A673 (cell line): ENCODE measurements around the gene SH3BP2. TPM values are rescaled to one million over a fixed set of nuclear protein-coding genes. Genes with fewer than 3 reads are reported as not detected.

Experiments used
- BruUV-seq: library from RNA; stranded (reverse); fragments of 400-500 nt; replicated peaks from 2 replicates; lab custom pipeline; 2021; lab: Mats Ljungman, UMichigan
- CTCF ChIA-PET: fragments of 300-600 bp; sonication (Branson Sonifier 250); formaldehyde crosslinking; loops from one replicate; lab custom pipeline; 2022; ENCODE audit warnings: antibody characterized with exemption; lab: Charles Lee
- POLR2A ChIA-PET: fragments of 300-600 bp; sonication (Branson Sonifier 250); formaldehyde crosslinking; loops from one replicate; lab custom pipeline; 2022; ENCODE audit warnings: antibody characterized with exemption; ENCODE audit not compliant: low non-redundant PET; lab: Charles Lee
- DNase-seq: peaks from one replicate; pipeline ENCODE4 v3.0.0-alpha.2; 2015; ENCODE audit warnings: low spot score
- H3K27ac ChIP-seq: fragments of 200-600 bp; sonication (generic); 2 replicates; pipeline ENCODE4 v1.5.1; 2016; ENCODE audit warnings: mixed run types, low read depth, mild to moderate bottlenecking, mixed read lengths, antibody characterized with exemption, low read length; ENCODE audit not compliant: poor library complexity, severe bottlenecking
- H3K27me3 ChIP-seq: fragments of 200-600 bp; sonication (generic); replicated peaks from 2 replicates; pipeline ENCODE4 v1.6.1; 2017; ENCODE audit warnings: mixed run types, low read depth, mild to moderate bottlenecking, mixed read lengths, antibody characterized with exemption, low read length; ENCODE audit not compliant: insufficient read depth, poor library complexity
- H3K36me3 ChIP-seq: fragments of 200-600 bp; sonication (generic); 2 replicates; pipeline ENCODE4 v1.6.1; 2016; ENCODE audit warnings: mixed run types, mild to moderate bottlenecking, mixed read lengths, antibody characterized with exemption, low read length; ENCODE audit not compliant: insufficient read depth, poor library complexity, severe bottlenecking
- H3K4me1 ChIP-seq: fragments of 200-600 bp; sonication (generic); 2 replicates; pipeline ENCODE4 v1.6.1; 2017; ENCODE audit warnings: mixed run types, mild to moderate bottlenecking, mixed read lengths, antibody characterized with exemption, low read length; ENCODE audit not compliant: insufficient read depth, poor library complexity, severe bottlenecking
- H3K4me3 ChIP-seq: fragments of 200-600 bp; sonication (generic); 2 replicates; pipeline ENCODE4 v1.5.1; 2016; ENCODE audit warnings: low read depth, mixed run types, mild to moderate bottlenecking, mixed read lengths, low read length; ENCODE audit not compliant: poor library complexity, severe bottlenecking
- H3K9me3 ChIP-seq: fragments of 200-600 bp; sonication (generic); 2 replicates; pipeline ENCODE4 v1.6.1; 2016; ENCODE audit warnings: mixed run types, low read depth, mild to moderate bottlenecking, mixed read lengths, antibody characterized with exemption, low read length; ENCODE audit not compliant: poor library complexity, severe bottlenecking
- CTCF ChIP-seq: fragments of 300-800, 200-600 bp; sonication (generic); conservative IDR thresholded peaks from 2 replicates; pipeline ENCODE4 v1.5.1; 2017; ENCODE audit warnings: low read depth, mild to moderate bottlenecking, antibody characterized with exemption, low read length, moderate library complexity, mixed read lengths
- EZH2 ChIP-seq: fragments of 200-600 bp; sonication (generic); IDR thresholded peaks from 2 replicates; pipeline ENCODE4 v1.6.1; 2017; ENCODE audit warnings: borderline replicate concordance, low read depth, mild to moderate bottlenecking, mixed read lengths, antibody characterized with exemption, low read length; ENCODE audit not compliant: poor library complexity, severe bottlenecking
- intact Hi-C: fragments of 100-400 bp; cut with micrococcal nuclease; formaldehyde crosslinking; loops from one replicate; pipeline ENCODE4 v1.10.0; 2022; ENCODE audit not compliant: unreplicated experiment
- total RNA-seq: library from RNA; stranded (reverse); gene quantifications from 2 replicates; pipeline ENCODE4 v1.2.3, GENCODE V29; 2021

Gene SH3BP2
- total RNA-seq, 1 experiment from 2014 or later, result 34.4 TPM

GRCh38 chr4:2878346-2878745 is 85.5 kb downstream of the SH3BP2 start:
- ChIA-PET POLR2A (no interaction called here), CTCF (no interaction called here)
- Histone ChIP-seq H3K4me3 (no peak overlapping the region), H3K27me3 (no peaks in the 10 kb centered on the region), H3K36me3 (peaks cover 31% of the 10 kb centered on the region), H3K9me3 (no peaks in the 10 kb centered on the region), H3K4me1 (peaks cover 7% of the 10 kb centered on the region), H3K27ac (no peak overlapping the region)
- BruUV-seq, result no TSS peak
- intact Hi-C loops, result no loop called here
- DNase-seq, result no peak
- TF ChIP-seq CTCF (no peak), EZH2 (no peak)

GRCh38 chr4:2879026-2879425 is 86.1 kb downstream of the SH3BP2 start:
- H3K36me3 ChIP-seq, result peaks cover 35% of the 10 kb centered on the region
- ChIA-PET CTCF (no interaction called here), POLR2A (no interaction called here)
- TF ChIP-seq EZH2 (no peak), CTCF (no peak)
- H3K27ac ChIP-seq, result no peak overlapping the region
- no peak for DNase-seq
- H3K9me3 ChIP-seq, result no peaks in the 10 kb centered on the region
- H3K4me3 ChIP-seq, result no peak overlapping the region
- peaks cover 7% of the 10 kb centered on the region for H3K4me1 ChIP-seq
- BruUV-seq, result TSS peak; percentile 13
- no peaks in the 10 kb centered on the region for H3K27me3 ChIP-seq
- intact Hi-C loops, result no loop called here

- no peak overlapping the region for H3K27ac ChIP-seq
- POLR2A ChIA-PET, result no interaction called here
Measured at GRCh38 chr4:2881431-2881830, 88.5 kb downstream of the SH3BP2 start.

More at GRCh38 chr4:2881431-2881830, 88.5 kb downstream of the SH3BP2 start:
- no peaks in the 10 kb centered on the region for H3K9me3 ChIP-seq
- no peaks in the 10 kb centered on the region for H3K27me3 ChIP-seq
- H3K4me3 ChIP-seq, result no peak overlapping the region
- BruUV-seq, result no TSS peak
- no peak for TF ChIP-seq CTCF
- no peak for TF ChIP-seq EZH2
- DNase-seq, result no peak
- intact Hi-C loops, result no loop called here
- peaks cover 48% of the 10 kb centered on the region for H3K36me3 ChIP-seq
- CTCF ChIA-PET, result no interaction called here
- H3K4me1 ChIP-seq, result no peaks in the 10 kb centered on the region
